Keratinocyte (primary cell): Measurements from ENCODE around the gene ZNF808. TPM values are rescaled to one million over a fixed set of nuclear protein-coding genes. Genes with fewer than 3 reads are reported as not detected.

ENCODE experiments used
- DNase-seq: peaks from one replicate; pipeline ENCODE4 v3.0.0-alpha.2; 2011; ENCODE audit warnings: low read depth, missing footprints, low spot score
- FAIRE-seq: peaks from 2 replicates; lab custom pipeline; 2011; peaks lifted over from hg19 to GRCh38; lab: Jason Lieb, UNC
- H2AFZ ChIP-seq: 2 replicates; pipeline ENCODE4 v1.6.0; 2012; ENCODE audit warnings: low read length, control low read depth, inconsistent platforms; ENCODE audit not compliant: control insufficient read depth
- H3K27ac ChIP-seq: 2 replicates; pipeline ENCODE4 v1.5.1; 2011; ENCODE audit warnings: low read length; ENCODE audit not compliant: control insufficient read depth, insufficient read depth
- H3K27me3 ChIP-seq: 3 replicates; pipeline ENCODE4 v1.6.0; 2011; ENCODE audit warnings: low read length; ENCODE audit not compliant: control insufficient read depth, insufficient read depth; ENCODE audit errors: extremely low read depth
- H3K36me3 ChIP-seq, 2 experiments: 2 replicates in 1 of 2; 3 replicates in 1 of 2; pipeline ENCODE4 v1.5.1; 2011; ENCODE audit warnings: low read length in 2 of 2, mild to moderate bottlenecking in 1 of 2; ENCODE audit not compliant: control insufficient read depth in 2 of 2, insufficient read depth in 2 of 2; ENCODE audit errors: extremely low read depth in 1 of 2
- H3K4me1 ChIP-seq: 3 replicates; pipeline ENCODE4 v1.5.1; 2011; ENCODE audit warnings: low read length; ENCODE audit not compliant: control insufficient read depth, insufficient read depth; ENCODE audit errors: extremely low read depth
- H3K4me2 ChIP-seq: 3 replicates; pipeline ENCODE4 v1.6.0; 2011; ENCODE audit warnings: low read depth, low read length; ENCODE audit not compliant: control insufficient read depth, insufficient read depth; ENCODE audit errors: extremely low read depth
- H3K4me3 ChIP-seq, 3 experiments: fragments of 200-600 bp in 1 of 3; sonication (generic) in 1 of 3; 2 replicates in 2 of 3; 3 replicates in 1 of 3; pipeline ENCODE4 v1.5.1; 2011 to 2016; ENCODE audit warnings: low read length in 3 of 3, mild to moderate bottlenecking in 3 of 3, control low read depth in 2 of 3, inconsistent platforms in 1 of 3, low read depth in 1 of 3, mixed read lengths in 1 of 3, mixed run types in 1 of 3, moderate library complexity in 1 of 3; ENCODE audit not compliant: control insufficient read depth in 2 of 3, insufficient read depth in 2 of 3; ENCODE audit errors: extremely low read depth in 1 of 3
- H3K79me2 ChIP-seq: 2 replicates; pipeline ENCODE4 v1.6.0; 2012; ENCODE audit warnings: low read length; ENCODE audit not compliant: control insufficient read depth, insufficient read depth
- H3K9ac ChIP-seq: 3 replicates; pipeline ENCODE4 v1.6.0; 2011; ENCODE audit warnings: low read length; ENCODE audit not compliant: control insufficient read depth, insufficient read depth; ENCODE audit errors: extremely low read depth
- H3K9me1 ChIP-seq: 3 replicates; pipeline ENCODE4 v1.6.0; 2011; ENCODE audit warnings: low read length; ENCODE audit not compliant: control insufficient read depth, insufficient read depth; ENCODE audit errors: extremely low read depth
- H3K9me3 ChIP-seq: 2 replicates; pipeline ENCODE4 v1.5.1; 2012; ENCODE audit warnings: low read depth, low read length; ENCODE audit not compliant: control insufficient read depth
- H4K20me1 ChIP-seq: 3 replicates; pipeline ENCODE4 v1.6.0; 2011; ENCODE audit warnings: low read length; ENCODE audit not compliant: control insufficient read depth, insufficient read depth; ENCODE audit errors: extremely low read depth
- EZH2 ChIP-seq: IDR thresholded peaks from one replicate; pipeline ENCODE4 v1.6.1; 2012; ENCODE audit warnings: inconsistent platforms, mild to moderate bottlenecking, low read length, moderate library complexity
- dilution Hi-C: fragments of 300-500 bp; cut with MboI; formaldehyde crosslinking; loops from one replicate; pipeline ENCODE4 v1.7.0; 2020; ENCODE audit warnings: low sequenced_read_pairs; ENCODE audit not compliant: extremely low pct_ligation_motif_present
- polyA plus RNA-seq, 5 experiments: library from polyadenylated mRNA; depleted of rRNA in 3 of 5; stranded (reverse) in 3 of 5; stranded (forward) in 1 of 5; unstranded in 1 of 5; fragments of >200 nt; gene quantifications; 1 replicate in 1 of 5; 2 replicates in 3 of 5; 3 replicates in 1 of 5; pipeline versions ENCODE4 v1.2.1 to v1.2.3, GENCODE V29; 2011 to 2012; ENCODE audit warnings: missing spikeins in 2 of 5, low read depth in 1 of 5, low replicate concordance in 1 of 5
- TF ChIP-seq, protein P1 (sequence below), 3 experiments: IDR thresholded peaks in 1 of 3; conservative IDR thresholded peaks in 1 of 3; optimal IDR thresholded peaks in 1 of 3; 2 replicates in 2 of 3; 3 replicates in 1 of 3; pipeline versions ENCODE3 to v1.5.1; 2011; ENCODE audit warnings: low read length in 3 of 3, mild to moderate bottlenecking in 3 of 3, moderate library complexity in 2 of 3, control low read depth in 1 of 3, inconsistent platforms in 1 of 3; ENCODE audit not compliant: insufficient read depth in 2 of 3; ENCODE audit errors: extremely low read depth in 1 of 3

ZNF808 gene
- polyA plus RNA-seq, 1 donor (not counting 4 experiments of a cell fraction or from before 2014, with no cell fraction given), result 6.8 TPM

DNA sequence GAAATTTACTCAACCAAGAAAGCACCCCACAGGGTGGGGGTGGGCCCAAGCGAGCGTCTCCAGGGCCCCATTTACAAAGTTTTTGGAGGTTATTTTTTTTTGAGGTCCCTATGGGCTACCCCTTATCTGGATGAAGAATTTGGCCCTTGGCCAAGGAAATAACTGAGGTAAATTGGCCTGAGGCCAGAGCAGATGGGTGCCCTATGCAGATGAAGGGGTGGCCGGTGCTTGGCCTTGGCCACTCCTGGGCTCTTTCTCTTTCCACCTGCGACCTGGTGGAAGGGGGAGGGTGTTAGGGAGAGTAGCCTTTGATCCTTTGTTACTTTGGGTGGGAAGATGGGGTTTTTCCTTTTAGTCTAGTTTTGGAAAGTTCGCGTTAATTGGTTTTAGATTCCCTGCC, 58.1 kb downstream of the ZNF808 start:
- peaks cover 18% of the 10 kb centered on the region for H3K9me3 ChIP-seq
- dilution Hi-C loops, result no loop called here
- no peak overlapping the region for H3K9ac ChIP-seq
- FAIRE-seq (no peak), DNase-seq (no peak)
- no peaks in the 10 kb centered on the region for H3K9me1 ChIP-seq
- no peak overlapping the region for H2AFZ ChIP-seq
- H3K4me2 ChIP-seq, result no peak overlapping the region
- no peaks in the 10 kb centered on the region for H3K27me3 ChIP-seq
- H3K4me1 ChIP-seq, result no peaks in the 10 kb centered on the region
- no peaks in the 10 kb centered on the region for H4K20me1 ChIP-seq
- H3K36me3 ChIP-seq, result peaks cover 5 to 8% of the 10 kb centered on the region in 2 experiments
- no peak overlapping the region for H3K4me3 ChIP-seq
- no peak overlapping the region for H3K27ac ChIP-seq
- H3K79me2 ChIP-seq, result no peaks in the 10 kb centered on the region
- TF ChIP-seq, protein P1, sequence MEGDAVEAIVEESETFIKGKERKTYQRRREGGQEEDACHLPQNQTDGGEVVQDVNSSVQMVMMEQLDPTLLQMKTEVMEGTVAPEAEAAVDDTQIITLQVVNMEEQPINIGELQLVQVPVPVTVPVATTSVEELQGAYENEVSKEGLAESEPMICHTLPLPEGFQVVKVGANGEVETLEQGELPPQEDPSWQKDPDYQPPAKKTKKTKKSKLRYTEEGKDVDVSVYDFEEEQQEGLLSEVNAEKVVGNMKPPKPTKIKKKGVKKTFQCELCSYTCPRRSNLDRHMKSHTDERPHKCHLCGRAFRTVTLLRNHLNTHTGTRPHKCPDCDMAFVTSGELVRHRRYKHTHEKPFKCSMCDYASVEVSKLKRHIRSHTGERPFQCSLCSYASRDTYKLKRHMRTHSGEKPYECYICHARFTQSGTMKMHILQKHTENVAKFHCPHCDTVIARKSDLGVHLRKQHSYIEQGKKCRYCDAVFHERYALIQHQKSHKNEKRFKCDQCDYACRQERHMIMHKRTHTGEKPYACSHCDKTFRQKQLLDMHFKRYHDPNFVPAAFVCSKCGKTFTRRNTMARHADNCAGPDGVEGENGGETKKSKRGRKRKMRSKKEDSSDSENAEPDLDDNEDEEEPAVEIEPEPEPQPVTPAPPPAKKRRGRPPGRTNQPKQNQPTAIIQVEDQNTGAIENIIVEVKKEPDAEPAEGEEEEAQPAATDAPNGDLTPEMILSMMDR (optimal IDR thresholded peaks at IDR 0.05 in 1 of 3, IDR thresholded peaks at IDR 0.05 in 1 of 3, conservative IDR thresholded peaks at IDR 0.05 in 1 of 3; ENCODE audit: extremely low read depth in 1 of 3, insufficient read depth in 2 of 3, low read length in 3 of 3), result no peak
- TF ChIP-seq EZH2, result no peak

DNA sequence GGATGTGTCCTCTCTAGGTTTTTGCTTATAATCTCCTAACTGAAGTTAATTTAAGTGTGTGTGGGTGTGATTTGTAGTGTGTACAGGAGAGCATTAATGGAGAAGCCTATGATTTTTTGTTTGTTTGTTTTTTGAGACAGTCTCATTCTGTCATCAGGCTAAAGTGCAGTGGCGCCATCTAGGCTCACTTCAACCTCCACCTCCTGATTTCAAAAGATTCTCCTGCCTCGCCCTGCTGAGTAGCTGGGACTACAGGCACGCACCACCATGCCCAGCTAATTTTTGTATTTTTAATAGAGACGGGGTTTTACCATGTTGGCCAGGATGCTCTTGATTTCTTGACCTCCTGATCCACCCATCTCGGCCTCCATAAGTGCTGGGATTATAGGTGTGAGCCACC, 63.3 kb downstream of the ZNF808 start:
- Histone ChIP-seq H3K4me3 (no peak overlapping the region), H2AFZ (no peak overlapping the region), H3K9me1 (no peaks in the 10 kb centered on the region), H3K4me1 (no peaks in the 10 kb centered on the region), H3K9ac (no peak overlapping the region), H3K36me3 (peaks cover 0 to 1% of the 10 kb centered on the region in 2 experiments), H3K27ac (no peak overlapping the region), H4K20me1 (no peaks in the 10 kb centered on the region), H3K9me3 (peaks cover 3% of the 10 kb centered on the region), H3K79me2 (no peaks in the 10 kb centered on the region), H3K4me2 (no peak overlapping the region), H3K27me3 (no peaks in the 10 kb centered on the region)
- DNase-seq, result no peak
- TF ChIP-seq EZH2, result no peak
- TF ChIP-seq, protein P1 (optimal IDR thresholded peaks at IDR 0.05 in 1 of 3, IDR thresholded peaks at IDR 0.05 in 1 of 3, conservative IDR thresholded peaks at IDR 0.05 in 1 of 3; ENCODE audit: extremely low read depth in 1 of 3, insufficient read depth in 2 of 3, low read length in 3 of 3), result peak in 1 of 3 experiments; percentile 8
- dilution Hi-C loops, result no loop called here
- no peak for FAIRE-seq
